Stimulated activated CD8-positive, alpha-beta memory T cell treated with anti-CD3 and anti-CD28 coated beads, Interleukin-7, amount 100 ng/mL, for 24 hours (primary cell): ENCODE results near the gene PRKAR2B.
"Not testable (repeated sequence)": the region's sequence is repeated elsewhere in the genome, so short reads cannot be mapped to it uniquely, and the experiment has no call there.

Experiments used
- DNase-seq: peaks from one replicate; pipeline ENCODE4 v3.0.0-alpha.2; 2020; ENCODE audit warnings: low read depth

Gene PRKAR2B

DNA sequence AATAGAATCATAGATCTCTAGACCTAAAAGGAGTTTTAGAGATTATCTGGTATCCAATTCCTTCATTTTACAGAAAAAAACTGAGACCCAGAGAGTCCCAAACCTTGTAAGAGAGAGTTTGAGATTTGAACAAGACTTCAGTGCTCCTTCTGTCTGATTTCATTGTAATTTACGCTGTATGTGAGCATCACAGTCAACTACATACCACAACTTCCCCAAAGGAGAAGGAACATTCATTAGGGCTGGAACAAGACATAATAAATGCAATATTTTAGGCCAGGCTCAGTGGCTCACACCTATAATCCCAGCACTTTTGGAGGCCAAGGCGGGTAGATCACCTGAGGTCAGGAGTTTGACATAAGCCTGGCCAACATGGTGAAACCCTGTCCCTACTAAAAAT, 17.3 kb upstream of the PRKAR2B start:
- DNase-seq = no peak

GRCh38 chr7:107029061-107029763, 15.3 kb upstream of the PRKAR2B start:
- no peak for DNase-seq

GRCh38 chr7:107029764-107030286, 14.7 kb upstream of the PRKAR2B start:
- no peak for DNase-seq

DNA sequence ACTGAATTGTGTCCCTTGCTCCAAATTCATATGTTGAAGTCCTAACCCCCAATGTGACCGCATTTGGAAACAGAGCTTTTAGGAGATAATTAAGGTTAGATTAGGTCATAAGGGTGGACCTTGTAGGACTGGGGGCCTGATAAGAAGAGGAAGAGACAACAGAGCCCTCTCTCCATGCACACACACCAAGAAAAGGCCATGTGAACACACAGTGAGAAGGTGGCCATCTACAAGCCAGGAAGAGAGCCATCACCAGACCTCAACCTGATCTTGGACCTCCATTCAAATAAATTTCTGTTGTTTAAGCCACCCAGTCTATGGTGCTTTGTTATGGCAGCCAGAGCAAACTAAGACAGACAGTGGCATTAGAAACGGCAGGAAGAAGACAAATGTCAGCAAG, 12.5 kb upstream of the PRKAR2B start:
- no peak for DNase-seq

GRCh38 chr7:107032720-107033438, 11.6 kb upstream of the PRKAR2B start:
- no peak for DNase-seq

- no peak for DNase-seq
These were observed 10.0 kb upstream of the PRKAR2B start for GRCh38 chr7:107034553-107034952.

GRCh38 chr7:107035446-107035845, 9.1 kb upstream of the PRKAR2B start:
- no peak for DNase-seq

DNA sequence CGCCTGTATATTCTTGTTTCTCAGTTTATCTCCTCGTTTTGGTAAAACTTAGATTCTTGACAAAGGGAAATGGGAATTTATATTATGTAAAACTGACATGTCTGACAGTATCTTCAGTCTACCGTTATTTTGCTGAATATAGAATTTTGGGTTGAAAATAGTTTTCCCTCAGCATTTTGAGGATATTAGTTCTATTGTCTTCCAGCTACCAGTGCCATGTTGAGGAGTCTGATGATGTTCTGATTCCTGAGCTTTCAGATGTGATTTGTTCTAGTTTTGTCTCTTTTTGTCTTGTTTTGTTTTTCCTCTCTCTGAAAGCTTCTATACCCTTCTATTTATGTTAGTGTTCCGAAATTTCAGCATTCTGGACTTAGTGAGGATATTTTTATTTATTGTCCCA, 8.0 kb upstream of the PRKAR2B start:
- no peak for DNase-seq

- DNase-seq = no peak
These were observed 6.5 kb upstream of the PRKAR2B start for GRCh38 chr7:107037717-107038603.

DNA sequence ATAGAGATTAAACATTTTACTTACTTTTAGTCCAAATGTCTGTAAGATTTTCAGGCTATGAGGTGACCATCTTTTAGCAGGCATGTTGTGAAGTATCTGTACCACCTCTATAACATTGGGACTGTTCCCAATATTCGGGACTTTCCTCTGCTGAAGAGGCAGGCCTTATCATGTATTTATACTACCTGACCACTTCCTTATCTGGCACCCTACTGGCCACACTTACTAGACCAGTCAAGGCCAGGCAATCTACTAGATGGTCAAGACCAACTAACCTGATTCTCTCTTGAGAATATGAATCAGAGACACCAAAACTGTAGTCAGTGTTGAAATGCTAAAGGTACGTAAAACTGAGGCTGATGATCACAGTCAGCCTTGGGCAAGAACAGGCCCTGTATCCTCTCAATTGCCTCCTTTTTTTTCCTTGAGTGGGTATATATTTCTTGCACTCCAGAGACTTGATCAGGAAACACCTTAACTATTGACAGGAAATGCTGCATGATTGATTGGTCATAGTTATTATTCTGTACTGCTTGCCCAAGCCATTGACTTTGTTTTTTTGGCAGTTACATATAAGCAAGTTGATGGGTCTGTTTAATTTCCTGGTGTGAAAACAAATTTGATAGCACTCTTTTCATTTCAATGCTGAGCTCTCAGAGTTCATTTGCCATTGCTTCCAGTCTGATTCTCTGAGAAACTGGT, 5.2 kb upstream of the PRKAR2B start:
- DNase-seq = no peak

DNA sequence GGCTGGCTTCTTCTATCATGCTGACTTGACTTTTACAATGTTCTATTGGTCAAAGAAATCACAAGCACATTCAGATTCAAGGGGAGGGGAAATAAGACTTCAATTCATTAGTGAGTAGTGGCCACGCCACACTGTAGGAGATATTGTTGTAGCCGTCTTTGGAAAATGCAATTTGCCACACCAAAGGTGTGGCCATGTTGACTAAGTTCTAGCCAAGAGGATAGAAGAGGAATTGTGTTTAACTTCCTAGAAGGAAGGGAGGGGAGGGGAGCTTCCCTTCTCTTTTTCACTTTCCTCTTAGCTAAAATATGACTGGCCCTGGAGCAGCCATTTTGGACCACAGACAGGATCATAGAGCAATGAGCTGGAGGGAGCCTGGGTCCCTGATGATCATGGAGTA, 3.4 kb upstream of the PRKAR2B start:
- DNase-seq = no peak

DNA sequence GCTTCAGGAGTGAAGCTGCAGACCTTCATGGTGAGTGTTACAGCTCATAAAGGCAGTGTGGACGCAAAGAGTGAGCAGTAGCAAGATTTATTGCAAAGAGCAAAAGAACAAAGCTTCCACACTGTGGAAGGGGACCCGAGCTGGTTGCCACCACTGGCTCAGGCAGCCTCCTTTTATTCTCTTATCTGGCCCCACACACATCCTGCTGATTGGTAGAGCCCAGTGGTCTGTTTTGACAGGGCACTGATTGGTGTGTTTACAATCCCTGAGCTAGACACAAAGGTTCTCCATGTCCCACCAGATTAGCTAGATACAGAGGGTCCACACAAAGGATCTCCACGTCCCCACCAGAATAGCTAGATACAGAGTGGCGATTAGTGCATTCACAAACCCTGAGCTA, 2.7 kb upstream of the PRKAR2B start:
- DNase-seq = not testable (repeated sequence)

DNA sequence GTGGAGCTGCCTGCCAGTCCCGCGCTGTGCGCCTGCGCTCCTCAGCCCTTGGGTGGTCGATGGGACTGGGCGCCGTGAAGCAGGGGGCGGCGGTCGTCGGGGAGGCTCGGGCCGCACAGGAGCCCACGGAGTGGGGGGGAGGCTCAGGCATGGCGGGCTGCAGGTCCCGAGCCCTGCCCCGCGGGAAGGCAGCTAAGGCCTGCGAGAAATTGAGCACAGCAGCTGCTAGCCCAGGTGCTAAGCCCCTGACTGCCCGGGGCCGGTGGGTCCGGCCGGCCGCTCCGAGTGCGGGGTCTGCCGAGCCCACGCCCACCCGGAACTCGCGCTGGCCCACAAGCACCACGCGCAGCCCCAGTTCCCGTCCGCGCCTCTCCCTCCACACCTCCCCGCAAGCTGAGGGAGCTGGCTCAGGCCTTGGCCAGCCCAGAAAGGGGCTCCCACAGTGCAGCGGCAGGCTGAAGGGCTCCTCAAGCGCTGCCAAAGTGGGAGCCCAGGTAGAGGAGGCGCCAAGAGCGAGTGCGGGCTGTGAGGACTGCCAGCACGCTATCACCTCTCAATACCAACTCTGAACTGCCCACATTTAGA, 2.1 kb upstream of the PRKAR2B start:
- DNase-seq = not testable (repeated sequence)

DNA sequence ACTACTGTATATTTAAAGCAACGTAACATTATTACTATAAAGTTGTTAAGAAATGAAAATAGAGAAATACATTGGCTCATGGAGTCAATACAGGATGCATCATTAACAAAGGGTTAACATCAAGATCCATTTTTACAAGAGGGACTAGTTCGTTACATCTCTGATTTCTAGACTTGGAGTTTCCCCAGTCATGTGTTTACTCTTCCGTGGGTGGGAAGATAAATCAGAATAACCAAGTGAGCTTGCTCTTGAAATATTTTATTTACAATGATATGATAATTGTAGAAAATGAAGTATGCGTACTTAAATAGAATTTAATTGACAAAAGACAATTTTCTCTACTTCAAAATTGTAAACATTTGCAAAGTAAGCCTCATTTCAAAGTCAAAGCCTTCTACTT, 1.0 kb upstream of the PRKAR2B start:
- DNase-seq = no peak

DNA sequence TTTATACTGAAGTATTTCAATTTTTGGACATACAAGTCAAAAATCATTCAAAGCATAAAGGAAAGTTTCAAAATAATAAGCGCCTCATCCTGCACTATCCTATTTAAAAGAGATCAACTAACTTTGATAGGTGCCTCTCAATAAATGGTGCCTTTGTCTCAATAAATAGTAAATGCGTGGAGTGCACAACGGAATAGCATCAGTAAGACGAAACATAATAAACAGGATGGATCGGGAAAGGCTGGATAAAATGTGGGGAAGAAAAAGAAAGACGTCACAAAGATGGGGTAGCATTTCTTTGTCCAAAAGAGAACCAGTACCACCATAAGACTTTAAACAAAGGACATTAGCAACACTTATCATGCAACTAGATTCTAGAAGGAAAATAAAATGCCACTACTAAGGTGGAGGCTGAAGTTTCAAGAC, 571 bp upstream of the PRKAR2B start:
- DNase-seq = no peak

DNA sequence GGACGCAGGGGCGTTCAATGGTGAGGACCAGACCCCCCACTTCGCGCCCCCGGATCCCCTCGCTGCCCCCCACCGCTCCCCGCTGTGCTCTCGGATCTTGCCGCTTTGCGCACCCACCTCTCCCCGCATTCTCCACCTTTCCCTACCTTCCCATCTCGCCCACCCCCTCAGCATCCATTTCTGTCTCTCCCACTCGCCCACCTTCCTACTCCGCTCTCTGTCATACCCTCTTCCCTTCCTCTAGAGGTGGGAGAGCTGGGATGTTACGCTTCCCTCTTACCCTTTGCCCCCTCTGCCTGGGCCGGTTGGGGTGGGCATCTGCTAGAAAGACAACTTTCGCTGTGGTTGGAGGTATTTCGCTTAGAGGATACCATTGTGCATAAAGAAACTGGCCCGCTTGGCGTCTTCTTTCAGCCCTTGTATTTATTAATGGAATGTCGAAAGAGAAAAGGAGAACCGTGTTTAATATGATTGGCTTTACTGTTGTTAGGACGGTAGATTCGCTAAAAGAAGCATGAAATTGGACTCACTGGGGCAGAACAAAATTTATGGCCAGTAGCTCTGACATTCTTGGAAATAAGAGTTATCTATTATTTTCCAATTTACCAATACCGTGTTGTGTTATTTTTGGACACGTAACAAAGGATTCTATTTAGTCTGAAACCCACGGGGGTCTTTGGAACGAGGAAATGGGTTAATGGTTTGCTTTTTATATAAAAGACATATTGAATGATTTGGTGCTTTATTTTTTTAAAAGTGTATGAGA, 873 bp downstream of the PRKAR2B start:
- no peak for DNase-seq

- DNase-seq = no peak
These were observed 1.5 kb downstream of the PRKAR2B start for GRCh38 chr7:107045980-107046379.

DNA sequence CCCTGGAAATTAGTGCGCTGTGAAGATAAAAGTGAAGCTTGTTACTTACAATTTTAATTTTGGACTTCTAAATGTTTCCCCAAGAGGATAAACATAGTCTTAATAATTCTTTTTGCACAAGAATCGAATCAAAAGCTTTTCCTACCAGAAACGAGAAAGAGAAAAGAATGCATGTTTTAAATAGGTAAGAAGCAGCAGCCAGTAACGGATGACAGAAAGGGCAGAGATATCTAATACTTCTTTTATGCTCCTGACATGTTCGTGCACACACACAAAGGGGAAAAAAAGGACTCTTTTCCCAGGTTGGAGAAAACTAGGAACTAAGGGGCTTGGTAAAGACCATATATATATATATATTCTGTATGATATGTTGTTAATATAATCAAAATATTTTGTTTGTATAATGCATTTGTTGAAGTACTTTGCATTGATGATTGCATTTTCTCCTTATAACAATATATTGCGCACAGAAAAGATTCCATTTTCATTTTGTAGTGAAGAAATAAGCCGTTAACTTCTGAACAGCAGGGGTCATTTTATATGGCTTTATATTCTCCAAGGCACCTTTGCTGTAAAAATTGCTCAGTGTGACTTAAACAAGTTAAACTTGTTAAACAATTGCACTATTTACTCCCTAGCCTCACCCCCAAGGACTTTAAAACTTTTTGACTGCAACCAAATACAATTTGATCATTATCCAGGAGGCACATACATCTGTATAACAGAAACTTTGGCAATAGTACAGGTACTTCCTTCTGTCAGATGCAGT, 2.2 kb downstream of the PRKAR2B start:
- no peak for DNase-seq

DNA sequence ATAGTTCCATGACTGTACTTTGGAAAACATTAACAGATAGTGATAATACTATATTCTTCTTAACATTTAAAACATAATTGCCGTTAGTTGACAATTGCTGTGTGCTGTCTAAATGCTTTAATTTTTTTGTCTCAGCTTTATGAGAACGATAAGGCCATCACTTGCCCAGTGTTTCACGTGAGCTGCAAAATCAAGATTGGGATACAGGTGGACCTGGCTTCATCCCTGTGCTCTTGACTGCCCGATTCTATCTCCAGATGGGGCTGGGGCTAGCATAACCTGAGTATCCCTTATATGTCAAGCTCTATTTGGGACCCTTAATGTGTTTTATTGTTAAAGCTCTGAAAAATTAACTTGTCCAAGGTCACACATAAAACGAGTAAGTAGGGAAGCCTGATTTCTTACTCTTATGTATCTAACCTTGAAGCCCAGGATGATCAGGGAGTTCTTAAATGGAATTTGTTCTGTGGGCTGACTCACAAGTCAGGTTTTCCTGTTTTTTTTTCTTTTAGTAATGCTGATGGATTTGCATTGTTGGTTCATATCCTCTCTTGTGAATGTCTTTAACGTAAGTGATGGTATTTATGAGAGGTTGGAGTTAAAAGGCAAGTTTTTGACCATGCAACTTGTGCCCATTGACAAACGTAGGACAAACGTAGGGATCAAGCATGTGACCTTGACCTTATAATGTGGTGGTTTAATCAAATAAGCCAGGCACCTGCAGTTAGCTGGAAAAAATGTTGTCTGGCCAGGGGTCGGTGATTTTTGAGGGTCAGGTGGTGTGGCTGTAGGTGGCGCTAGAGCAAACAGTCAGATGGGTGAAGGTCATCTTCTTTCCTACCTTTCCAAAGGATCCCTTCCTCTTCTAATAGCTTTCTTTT, 3.6 kb downstream of the PRKAR2B start:
- DNase-seq = no peak
